ENCODE measurements around the gene SEL1L3.

DNA sequence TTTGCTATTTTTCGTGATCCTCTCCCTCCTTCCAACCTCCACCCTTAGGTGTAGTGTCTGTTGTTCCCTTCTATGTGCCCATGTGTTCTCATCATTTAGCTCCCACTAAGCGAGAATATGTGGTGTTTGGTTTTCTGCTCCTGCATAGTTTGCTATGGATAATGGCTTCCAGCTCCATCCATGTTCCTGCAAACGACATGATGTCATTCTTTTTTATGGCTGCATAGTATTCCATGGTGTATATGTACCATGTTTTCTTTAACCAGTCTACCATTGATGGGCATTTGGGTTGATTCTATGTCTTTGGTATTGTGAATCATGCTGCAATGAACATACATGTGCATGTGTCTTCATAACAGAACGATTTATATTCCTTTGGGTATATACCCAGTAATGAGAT, 102.7 kb downstream of the SEL1L3 start:
- TF ChIP-seq, protein P1, sequence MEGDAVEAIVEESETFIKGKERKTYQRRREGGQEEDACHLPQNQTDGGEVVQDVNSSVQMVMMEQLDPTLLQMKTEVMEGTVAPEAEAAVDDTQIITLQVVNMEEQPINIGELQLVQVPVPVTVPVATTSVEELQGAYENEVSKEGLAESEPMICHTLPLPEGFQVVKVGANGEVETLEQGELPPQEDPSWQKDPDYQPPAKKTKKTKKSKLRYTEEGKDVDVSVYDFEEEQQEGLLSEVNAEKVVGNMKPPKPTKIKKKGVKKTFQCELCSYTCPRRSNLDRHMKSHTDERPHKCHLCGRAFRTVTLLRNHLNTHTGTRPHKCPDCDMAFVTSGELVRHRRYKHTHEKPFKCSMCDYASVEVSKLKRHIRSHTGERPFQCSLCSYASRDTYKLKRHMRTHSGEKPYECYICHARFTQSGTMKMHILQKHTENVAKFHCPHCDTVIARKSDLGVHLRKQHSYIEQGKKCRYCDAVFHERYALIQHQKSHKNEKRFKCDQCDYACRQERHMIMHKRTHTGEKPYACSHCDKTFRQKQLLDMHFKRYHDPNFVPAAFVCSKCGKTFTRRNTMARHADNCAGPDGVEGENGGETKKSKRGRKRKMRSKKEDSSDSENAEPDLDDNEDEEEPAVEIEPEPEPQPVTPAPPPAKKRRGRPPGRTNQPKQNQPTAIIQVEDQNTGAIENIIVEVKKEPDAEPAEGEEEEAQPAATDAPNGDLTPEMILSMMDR (IDR thresholded peaks at IDR 0.05; ENCODE audit: insufficient read depth, low read length, poor library complexity, severe bottlenecking), result no peak
- no peak for TF ChIP-seq EZH2phosphoT487 (conservative IDR thresholded peaks at IDR 0.05; ENCODE audit: low read length)

All from SU-DHL-6 (cell line).